Measurements from ENCODE around the gene INKA2. TPM values are rescaled to one million over a fixed set of nuclear protein-coding genes. Genes with fewer than 3 reads are reported as not detected.

The INKA2 gene
- total RNA-seq, 1 donor from 2014 or later: 13.7 TPM

- no peak for DNase-seq (ENCODE audit: low spot score)
- intact Hi-C loops (cut with DNase I): loop anchor here (5.0 kb wide), 2 partner anchors 114 to 229 kb away; no protein-coding TSS in a partner anchor
Observed at GRCh38 chr1:111735858-111736544, 3.2 kb downstream of the INKA2 start.

- intact Hi-C loops (cut with DNase I): loop anchor here (5.0 kb wide), 2 partner anchors 113 to 228 kb away; no protein-coding TSS in a partner anchor
- DNase-seq (ENCODE audit: low spot score): no peak
Observed at GRCh38 chr1:111735321-111735720, 3.9 kb downstream of the INKA2 start.

DNA sequence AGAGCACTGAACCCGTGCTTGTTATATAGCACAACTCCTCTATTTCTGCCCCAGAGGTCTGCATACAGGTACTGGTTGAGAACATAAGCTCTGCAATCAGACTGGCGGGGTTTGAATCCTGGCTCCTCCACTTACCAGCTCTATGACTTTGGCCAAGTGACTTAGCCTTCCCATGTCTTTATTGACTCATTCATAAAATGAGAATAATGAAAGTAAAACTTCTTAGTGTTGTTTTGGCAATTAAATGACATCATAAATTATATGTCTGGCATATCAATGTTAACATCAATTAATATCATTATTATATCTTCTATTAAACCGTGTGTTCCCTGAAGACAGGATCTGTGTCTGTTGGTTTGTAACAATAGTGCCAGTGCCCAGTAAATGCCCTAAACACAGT is 4.3 kb downstream of the INKA2 start:
- intact Hi-C loops (cut with DNase I): loop anchor here (5.0 kb wide), 2 partner anchors 113 to 228 kb away; no protein-coding TSS in a partner anchor

DNA sequence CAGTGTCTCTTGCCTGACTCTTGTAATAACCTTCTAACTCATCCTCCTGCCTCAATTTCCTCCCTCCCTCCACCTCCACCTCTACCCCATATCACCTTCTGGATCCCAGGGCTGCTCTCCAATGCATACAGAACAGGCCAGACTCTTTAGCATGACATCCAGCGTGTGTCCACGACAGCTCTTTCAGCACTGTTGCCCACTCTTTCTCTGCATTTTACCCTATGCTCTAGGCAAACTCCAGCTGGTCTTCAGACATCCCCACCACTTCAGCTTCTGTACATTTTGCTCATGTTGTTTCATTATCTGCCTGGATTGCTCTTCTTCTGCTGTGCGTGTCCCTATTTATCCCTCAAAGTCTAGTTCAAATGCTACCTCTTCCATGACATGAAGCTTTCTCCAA is 4.8 kb downstream of the INKA2 start:
- DNase-seq (ENCODE audit: low spot score): no peak
- intact Hi-C loops (cut with DNase I): no loop called here

More for the DNA sequence above, 4.3 kb downstream of the INKA2 start:
- DNase-seq (ENCODE audit: low spot score): no peak

- DNase-seq (ENCODE audit: low spot score): no peak
- intact Hi-C loops (cut with DNase I): loop anchor here (1.0 kb wide), 1 partner anchor 21 kb away; the partner anchor contains the start of gene DDX20
Observed at GRCh38 chr1:111733992-111734341, 5.2 kb downstream of the INKA2 start.

DNA sequence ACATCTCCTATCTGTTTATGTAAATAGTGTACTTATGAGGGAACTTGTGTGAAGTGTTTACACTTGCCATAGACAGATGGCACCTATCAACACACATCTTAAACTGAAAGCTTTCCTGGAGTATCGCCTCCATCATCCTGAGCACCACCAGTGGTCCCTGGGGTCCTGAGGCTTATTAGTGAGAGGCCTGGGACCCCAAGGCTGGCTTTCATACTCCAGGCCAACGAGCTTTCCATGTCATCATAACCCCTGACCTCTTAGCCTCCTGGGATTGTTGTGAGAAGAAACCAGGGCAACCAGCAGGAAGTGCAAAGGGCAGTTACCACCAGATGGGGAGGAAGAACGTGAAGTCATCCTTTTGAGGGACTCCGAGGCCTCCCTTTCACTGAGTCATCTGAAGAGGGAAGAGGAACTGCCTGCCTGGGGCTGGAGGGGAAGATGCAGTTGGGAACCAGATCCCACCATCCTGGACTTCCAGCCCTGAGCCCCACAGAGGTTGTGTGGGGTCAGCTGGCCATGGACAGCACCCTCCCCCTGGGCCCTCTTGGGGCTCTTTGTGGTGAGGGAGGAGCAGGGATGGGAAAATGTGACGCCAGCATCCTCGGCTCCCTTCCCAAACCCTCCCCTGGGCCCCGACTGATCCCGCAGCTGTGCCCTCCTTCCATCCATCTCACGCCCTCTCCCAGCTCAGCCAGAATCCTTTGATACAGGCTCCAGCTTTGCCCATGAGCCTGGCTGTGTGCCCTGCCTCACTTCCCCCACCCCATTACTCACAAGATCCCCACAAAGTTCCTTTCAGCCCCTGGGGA is 5.8 kb downstream of the INKA2 start:
- intact Hi-C loops (cut with DNase I): loop anchor here (1.0 kb wide), 1 partner anchor 22 kb away; the partner anchor contains the start of gene DDX20
- DNase-seq (ENCODE audit: low spot score): peak; percentile 92

DNA sequence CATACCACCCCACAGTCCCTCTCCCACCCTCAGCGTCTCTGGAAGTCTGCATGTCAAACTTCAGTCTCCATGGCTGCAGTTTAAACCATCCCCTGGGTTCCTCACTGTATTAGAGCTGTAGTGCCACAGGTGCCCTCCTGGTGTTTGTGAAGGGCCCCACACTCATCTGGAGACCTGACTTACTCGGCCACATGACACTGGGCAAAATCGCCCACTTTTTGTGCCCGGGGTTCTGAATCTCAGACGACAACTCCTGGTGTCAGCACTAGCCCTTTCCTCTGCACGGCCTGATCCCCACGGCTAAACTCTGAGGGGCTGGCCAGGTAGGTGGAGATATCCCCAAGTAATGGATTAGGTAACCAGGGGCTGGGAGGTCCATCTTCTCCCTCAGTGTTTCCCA is 6.5 kb downstream of the INKA2 start:
- no peak for DNase-seq (ENCODE audit: low spot score)
- intact Hi-C loops (cut with DNase I): loop anchor here (1.0 kb wide), 1 partner anchor 23 kb away; the partner anchor contains the start of gene DDX20

GRCh38 chr1:111731956-111732355 is 7.2 kb downstream of the INKA2 start:
- intact Hi-C loops (cut with DNase I): no loop called here
- DNase-seq (ENCODE audit: low spot score): no peak

DNA sequence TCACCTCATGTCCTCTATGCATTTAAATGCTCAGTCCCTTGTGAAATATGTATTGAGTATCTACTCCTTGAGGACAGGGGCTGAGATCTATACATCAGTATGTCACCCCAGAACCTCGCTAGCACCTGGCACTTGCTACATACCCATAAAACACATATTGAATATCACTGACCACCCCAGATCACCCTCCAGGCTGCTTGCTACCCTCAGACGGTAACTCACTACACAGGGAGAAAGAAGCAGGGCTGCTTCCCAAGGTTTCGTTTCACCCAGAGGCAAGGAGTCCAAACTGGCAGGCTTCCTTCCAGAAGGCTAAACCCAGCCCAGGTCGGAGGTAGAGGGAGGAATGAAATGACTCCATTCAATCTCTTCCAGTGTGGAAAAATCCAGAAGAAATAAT is 8.5 kb downstream of the INKA2 start:
- no peak for DNase-seq (ENCODE audit: low spot score)
- intact Hi-C loops (cut with DNase I): no loop called here

DNA sequence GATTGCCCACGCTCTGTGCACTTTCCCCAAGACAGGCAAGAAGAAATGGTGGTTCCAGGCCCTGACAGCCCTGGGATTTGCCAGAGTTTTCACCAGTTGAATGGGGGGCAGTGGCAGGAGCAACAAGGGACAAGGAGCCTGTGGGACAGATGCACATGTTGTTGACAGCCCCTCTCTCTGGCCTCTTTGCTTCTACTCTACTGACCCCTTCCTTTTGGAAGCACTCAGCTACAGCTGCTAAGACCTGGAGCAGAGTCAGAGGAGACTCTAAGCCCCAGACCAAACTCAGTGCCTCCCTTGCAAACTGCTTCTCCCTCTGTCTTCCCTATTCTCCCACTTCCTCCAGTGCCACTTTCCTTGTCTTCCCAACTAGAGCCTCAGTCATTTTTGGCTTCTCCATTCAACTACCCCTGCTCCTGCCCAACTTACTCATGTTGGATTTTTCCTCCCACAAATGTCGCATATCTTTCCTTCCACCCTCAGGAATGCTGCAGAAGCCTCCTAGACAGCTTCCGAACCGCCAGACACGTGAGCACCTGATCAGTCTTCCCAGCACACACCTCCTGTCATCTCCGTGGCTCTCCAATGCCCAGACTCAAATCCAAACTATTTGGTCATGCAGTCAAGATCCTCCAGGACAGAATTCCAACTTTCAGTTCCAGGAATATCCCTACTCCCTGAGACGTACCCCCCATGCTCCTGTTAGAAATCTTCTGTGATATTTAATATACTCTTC is 9.1 kb downstream of the INKA2 start:
- intact Hi-C loops (cut with DNase I): no loop called here
- DNase-seq (ENCODE audit: low spot score): no peak

DNA sequence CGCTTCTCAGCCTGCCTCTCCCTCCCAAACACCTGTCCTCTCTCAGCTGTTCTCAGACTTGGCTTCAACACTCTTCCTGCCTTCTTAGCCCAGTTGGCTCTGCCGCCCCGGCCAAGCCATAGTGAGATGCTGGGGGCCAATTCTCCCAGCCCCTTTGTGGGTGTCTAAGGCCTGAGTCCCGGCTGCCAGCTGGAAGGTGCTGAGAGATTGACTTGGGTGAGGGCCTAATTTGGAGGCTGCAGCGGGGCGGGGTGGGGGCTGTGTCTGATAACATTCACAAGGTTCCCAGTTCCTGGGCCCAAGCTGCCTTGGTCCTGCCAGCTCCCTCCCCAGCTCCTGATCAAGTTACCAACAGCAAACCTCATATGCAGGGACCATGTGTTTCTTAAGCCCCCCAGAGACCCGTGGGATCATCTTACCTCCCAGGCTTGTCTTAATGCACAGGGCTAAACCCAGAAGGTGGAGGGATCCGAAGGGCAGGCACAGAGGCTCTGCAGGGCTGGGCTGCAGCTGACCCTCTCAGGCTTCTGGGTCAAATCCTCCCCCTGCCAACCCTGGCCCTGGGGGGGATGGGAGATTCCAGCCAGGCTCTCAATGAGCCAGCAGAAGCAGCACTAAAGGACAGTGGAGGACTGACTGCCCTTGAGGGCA is 9.8 kb downstream of the INKA2 start:
- DNase-seq (ENCODE audit: low spot score): peak; percentile 78
- intact Hi-C loops (cut with DNase I): no loop called here

DNA sequence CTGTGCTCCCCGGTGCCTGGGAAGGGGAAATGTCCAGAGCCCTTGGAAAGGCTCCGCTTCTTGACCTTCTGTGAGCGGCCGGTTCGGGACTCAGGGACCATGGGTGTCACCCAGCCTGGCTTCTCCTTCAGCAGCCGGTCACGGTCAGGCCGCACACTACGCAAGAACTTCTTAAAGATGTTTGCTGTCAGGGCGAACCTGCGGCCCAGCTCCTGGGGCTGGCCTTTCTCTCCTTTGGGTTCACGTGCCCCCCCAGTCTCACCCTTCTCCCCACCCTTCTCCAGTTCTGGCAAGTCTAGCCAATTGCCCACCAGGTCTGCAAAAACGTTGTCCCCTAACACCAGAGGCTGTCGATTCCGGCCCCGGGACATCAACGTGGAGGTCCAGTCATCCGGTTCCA is 12.1 kb downstream of the INKA2 start:
- DNase-seq (ENCODE audit: low spot score): peak; percentile 72
- intact Hi-C loops (cut with DNase I): no loop called here

GRCh38 chr1:111725192-111725591 is 14.0 kb downstream of the INKA2 start:
- intact Hi-C loops (cut with DNase I): no loop called here

GRCh38 chr1:111723871-111724270 is 15.3 kb downstream of the INKA2 start:
- intact Hi-C loops (cut with DNase I): no loop called here
- no peak for DNase-seq (ENCODE audit: low spot score)

More at GRCh38 chr1:111725192-111725591, 14.0 kb downstream of the INKA2 start:
- DNase-seq (ENCODE audit: low spot score): peak; percentile 87

GRCh38 chr1:111723091-111723806 is 15.9 kb downstream of the INKA2 start:
- intact Hi-C loops (cut with DNase I): no loop called here
- DNase-seq (ENCODE audit: low spot score): no peak

DNA sequence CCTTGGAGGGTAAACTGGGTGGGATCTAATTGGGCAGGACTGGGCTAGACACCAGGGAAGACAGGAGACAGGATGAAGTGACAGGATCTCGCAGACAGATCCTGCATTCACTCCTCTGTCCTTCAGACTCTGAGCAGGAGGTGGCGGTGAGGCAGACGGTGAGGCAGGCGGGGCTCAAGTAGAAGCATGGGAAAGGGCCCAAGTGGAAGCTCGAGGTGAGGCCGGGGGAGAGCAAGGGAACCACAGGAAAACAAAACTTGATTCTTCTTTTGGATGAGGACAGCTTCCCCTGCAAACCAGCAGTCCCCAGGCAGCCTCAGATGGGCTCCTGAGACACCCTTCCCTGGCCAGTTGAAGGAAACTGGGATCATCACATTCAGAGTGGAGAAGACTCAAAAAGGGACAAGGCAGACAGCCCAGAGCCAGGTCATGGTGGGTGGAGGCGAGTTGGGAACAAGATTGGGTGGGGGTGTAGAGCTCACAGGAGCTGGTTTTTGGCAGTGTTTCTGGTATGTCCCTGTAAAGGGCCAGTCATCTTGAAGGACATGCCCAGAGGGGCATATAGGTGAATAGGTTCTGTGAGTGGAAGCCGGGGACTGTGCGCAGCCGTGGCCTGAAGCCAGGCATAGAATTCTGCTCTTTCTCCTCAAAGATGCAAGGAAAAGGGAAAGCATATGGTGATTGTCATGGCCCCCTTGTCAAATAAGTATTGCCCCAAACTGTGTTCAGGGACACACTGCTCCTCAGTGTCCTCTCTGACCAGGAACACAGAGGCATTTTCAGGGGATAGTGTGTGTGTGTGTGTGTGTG is 18.0 kb downstream of the INKA2 start:
- no peak for DNase-seq (ENCODE audit: low spot score)
- intact Hi-C loops (cut with DNase I): loop anchor here (2.0 kb wide), 1 partner anchor 18 kb away; the partner anchor contains the start of gene INKA2

GRCh38 chr1:111720274-111720976 is 18.8 kb downstream of the INKA2 start:
- intact Hi-C loops (cut with DNase I): loop anchor here (2.0 kb wide), 1 partner anchor 18 kb away; the partner anchor contains the start of gene INKA2
- DNase-seq (ENCODE audit: low spot score): peak; percentile 86

Data from cardiac septum (tissue), 1 donor.